T-cell (primary cell): ENCODE measurements around the gene LDLRAD4. TPM values are rescaled to one million over a fixed set of nuclear protein-coding genes. Genes with fewer than 3 reads are reported as not detected.
A peak's percentile ranks its signal among the peaks of the same experiment; 100 is the strongest.

ENCODE experiments used
- ATAC-seq, 4 experiments: fragments of 200-7000 bp in 3 of 4; fragments of 150-1000 bp in 1 of 4; cut with Tn5 transposase; replicated peaks in 1 of 4; 1 replicate in 3 of 4; 2 replicates in 1 of 4; pipeline ENCODE4 v1.10.0; 2021; ENCODE audit warnings: moderate library complexity in 3 of 4, mild to moderate bottlenecking in 2 of 4, moderate number of reproducible peaks in 1 of 4
- CTCF ChIA-PET, 2 donors: fragments of 300-600 bp; sonication (Branson Sonifier 250); formaldehyde crosslinking; loops; one replicate each; lab custom pipeline; 2022; ENCODE audit warnings: antibody characterized with exemption in 2 of 2; lab: Charles Lee
- POLR2A ChIA-PET, 2 donors: fragments of 300-600 bp; sonication (Branson Sonifier 250); formaldehyde crosslinking; loops; one replicate each; lab custom pipeline; 2022; ENCODE audit warnings: antibody characterized with exemption in 2 of 2; lab: Charles Lee
- DNase-seq, 35 experiments: peaks; one replicate each; pipeline versions ENCODE4 v3.0.0 to v3.0.0-alpha.2; 2013 to 2023
- H3K27ac ChIP-seq: one replicate; pipeline ENCODE4 v1.5.1; 2013; ENCODE audit warnings: low read length
- H3K27me3 ChIP-seq, 2 experiments: replicated peaks in 1 of 2; 1 replicate in 1 of 2; 2 replicates in 1 of 2; pipeline versions ENCODE4 v1.6.1 to v1.7.0; 2013; ENCODE audit warnings: low read length in 1 of 2, mixed read lengths in 1 of 2; ENCODE audit not compliant: control insufficient read depth in 2 of 2, insufficient read depth in 2 of 2; ENCODE audit errors: extremely low read depth in 1 of 2
- H3K36me3 ChIP-seq, 2 donors: 1 replicate in 1 of 2; 2 replicates in 1 of 2; pipeline versions ENCODE4 v1.6.1 to v1.7.0; 2013; ENCODE audit warnings: low read length in 1 of 2; ENCODE audit not compliant: control insufficient read depth in 2 of 2, insufficient read depth in 1 of 2; ENCODE audit errors: extremely low read depth in 1 of 2
- H3K4me1 ChIP-seq, 2 experiments: 1 replicate in 1 of 2; 2 replicates in 1 of 2; pipeline versions ENCODE4 v1.6.1 to v1.7.0; 2013; ENCODE audit warnings: low read length in 2 of 2, mixed read lengths in 1 of 2; ENCODE audit not compliant: insufficient read depth in 2 of 2, control insufficient read depth in 1 of 2; ENCODE audit errors: extremely low read depth in 1 of 2
- H3K4me3 ChIP-seq, 2 donors: 1 replicate in 1 of 2; 2 replicates in 1 of 2; pipeline versions ENCODE4 v1.5.1 to v1.7.0; 2013; ENCODE audit warnings: mild to moderate bottlenecking in 2 of 2, low read length in 1 of 2, moderate library complexity in 1 of 2; ENCODE audit not compliant: control insufficient read depth in 1 of 2; ENCODE audit errors: extremely low read depth in 1 of 2
- H3K9me3 ChIP-seq: 2 replicates; pipeline ENCODE4 v1.7.0; 2013
- H3K27ac Mint-ChIP-seq, 2 donors: one replicate each; pipeline ENCODE4 v1.8.0; 2020 to 2021; ENCODE audit warnings: mild to moderate bottlenecking in 2 of 2, mixed read lengths in 2 of 2
- H3K27me3 Mint-ChIP-seq, 2 donors: one replicate each; pipeline ENCODE4 v1.8.0; 2021 to 2022; ENCODE audit warnings: mixed read lengths in 2 of 2
- H3K36me3 Mint-ChIP-seq: one replicate; pipeline ENCODE4 v1.8.0; 2021; ENCODE audit warnings: mixed read lengths
- H3K4me1 Mint-ChIP-seq, 3 donors: one replicate each; pipeline ENCODE4 v1.8.0; 2020 to 2022; ENCODE audit warnings: mixed read lengths in 3 of 3, mild to moderate bottlenecking in 1 of 3
- H3K4me3 Mint-ChIP-seq, 3 donors: one replicate each; pipeline ENCODE4 v1.8.0; 2020 to 2022; ENCODE audit warnings: mild to moderate bottlenecking in 3 of 3, mixed read lengths in 3 of 3, moderate library complexity in 3 of 3
- H3K9me3 Mint-ChIP-seq, 3 donors: one replicate each; pipeline ENCODE4 v1.8.0; 2020 to 2022; ENCODE audit warnings: mixed read lengths in 3 of 3
- WGBS: methylation state at CpG from one replicate; pipeline ENCODE4 v1.1.5; 2013; ENCODE audit warnings: missing lambda C conversion rate; ENCODE audit not compliant: insufficient coverage; 5-methylcytosine and 5-hydroxymethylcytosine counted together
- total RNA-seq, 35 experiments: library from RNA in 6 of 35; stranded (reverse) in 6 of 35; fragments of 120-200 nt in 1 of 35; gene quantifications; one replicate each; pipeline versions ENCODE4 v1.2.1 to v1.2.4 and lab custom pipeline; 2013 to 2026

LDLRAD4 gene
- total RNA-seq, 5 donors from 2014 or later (not counting 1 experiment from before 2014, with no cell fraction given), result 57.6 to 80.8 (median 72.4) TPM

- peaks cover 22% of the 10 kb centered on the region for H3K36me3 Mint-ChIP-seq
Observed at GRCh38 chr18:13548966-13549879, 330.7 kb downstream of the LDLRAD4 start.

GRCh38 chr18:13549880-13550232 lies 331.3 kb downstream of the LDLRAD4 start:
- ChIA-PET CTCF (interaction anchor here in 1 of 2 donors (1.1 kb wide), 1 partner anchor 12 kb away, joined by 3 read pairs; no protein-coding TSS in a partner anchor), POLR2A (no interaction called here)
- no CpG with 5 or more reads among the region's 5 CpGs for WGBS
- peaks cover 0 to 2% of the 10 kb centered on the region in 2 donors for H3K36me3 ChIP-seq
- Mint-ChIP-seq H3K4me3 (no peak overlapping the region), H3K9me3 (no peaks in the 10 kb centered on the region), H3K27ac (peak overlapping the region in 1 of 2 donors; percentile 37), H3K36me3 (peaks cover 18% of the 10 kb centered on the region), H3K27me3 (no peaks in the 10 kb centered on the region), H3K4me1 (peaks cover 17 to 26% (median 19%) of the 10 kb centered on the region in 3 donors)
- H3K4me3 ChIP-seq, result no peak overlapping the region
- H3K9me3 ChIP-seq, result no peaks in the 10 kb centered on the region
- DNase-seq, result no peak
- no peaks in the 10 kb centered on the region for H3K4me1 ChIP-seq
- no peak overlapping the region for H3K27ac ChIP-seq
- ATAC-seq, result no peak
- no peaks in the 10 kb centered on the region for H3K27me3 ChIP-seq

More at GRCh38 chr18:13548966-13549879, 330.7 kb downstream of the LDLRAD4 start:
- Mint-ChIP-seq H3K4me3 (no peak overlapping the region), H3K4me1 (peaks cover 16 to 26% (median 17%) of the 10 kb centered on the region in 3 donors), H3K9me3 (no peaks in the 10 kb centered on the region), H3K27ac (peak overlapping the region in 1 of 2 donors; percentile 37), H3K27me3 (no peaks in the 10 kb centered on the region)
- H3K27ac ChIP-seq, result no peak overlapping the region
- DNase-seq, result no peak
- no peaks in the 10 kb centered on the region for H3K9me3 ChIP-seq
- no peak overlapping the region for H3K4me3 ChIP-seq
- ChIA-PET CTCF (interaction anchor here in 1 of 2 donors (1.1 kb wide), 1 partner anchor 11 kb away, joined by 3 read pairs; no protein-coding TSS in a partner anchor), POLR2A (no interaction called here)
- 84% methylated on average over 7 of the region's 7 CpGs for WGBS
- peaks cover 0 to 2% of the 10 kb centered on the region in 2 donors for H3K36me3 ChIP-seq
- no peaks in the 10 kb centered on the region for H3K27me3 ChIP-seq
- no peak for ATAC-seq
- no peaks in the 10 kb centered on the region for H3K4me1 ChIP-seq

- no peak overlapping the region for H3K4me3 ChIP-seq
- Mint-ChIP-seq H3K27me3 (no peaks in the 10 kb centered on the region), H3K4me1 (peaks cover 14 to 25% (median 20%) of the 10 kb centered on the region in 3 donors), H3K36me3 (peaks cover 18% of the 10 kb centered on the region), H3K4me3 (no peak overlapping the region), H3K27ac (peak overlapping the region in 1 of 2 donors; percentile 18), H3K9me3 (no peaks in the 10 kb centered on the region)
- no peaks in the 10 kb centered on the region for H3K9me3 ChIP-seq
- no peaks in the 10 kb centered on the region for H3K4me1 ChIP-seq
- H3K36me3 ChIP-seq, result peaks cover 0 to 2% of the 10 kb centered on the region in 2 donors
- POLR2A ChIA-PET, result no interaction called here
- ATAC-seq (no peak), DNase-seq (no peak)
- CTCF ChIA-PET, result no interaction called here
- H3K27me3 ChIP-seq, result no peaks in the 10 kb centered on the region
- WGBS, result 99% methylated on average over 24 of the region's 28 CpGs
- H3K27ac ChIP-seq, result no peak overlapping the region
Observed at GRCh38 chr18:13550418-13551304, 332.1 kb downstream of the LDLRAD4 start.

GRCh38 chr18:13551305-13551603 lies 332.7 kb downstream of the LDLRAD4 start:
- no peaks in the 10 kb centered on the region for H3K27me3 Mint-ChIP-seq
- H3K36me3 Mint-ChIP-seq, result peaks cover 18% of the 10 kb centered on the region
- DNase-seq (no peak), ATAC-seq (no peak)
- no peaks in the 10 kb centered on the region for H3K9me3 Mint-ChIP-seq
- POLR2A ChIA-PET, result no interaction called here
- Histone ChIP-seq H3K9me3 (no peaks in the 10 kb centered on the region), H3K36me3 (peaks cover 0 to 2% of the 10 kb centered on the region in 2 donors), H3K4me1 (no peaks in the 10 kb centered on the region), H3K4me3 (no peak overlapping the region), H3K27ac (no peak overlapping the region), H3K27me3 (no peaks in the 10 kb centered on the region)
- H3K27ac Mint-ChIP-seq, result no peak overlapping the region
- CTCF ChIA-PET, result interaction anchor here in 1 of 2 donors (1.0 kb wide), 1 partner anchor 16 kb away, joined by 5 read pairs; no protein-coding TSS in a partner anchor
- no peak overlapping the region for H3K4me3 Mint-ChIP-seq
- WGBS, result 97% methylated on average over 5 of the region's 5 CpGs
- peaks cover 11 to 22% (median 22%) of the 10 kb centered on the region in 3 donors for H3K4me1 Mint-ChIP-seq

GRCh38 chr18:13551841-13552733 lies 333.5 kb downstream of the LDLRAD4 start:
- ChIA-PET CTCF (interaction anchor here in 1 of 2 donors (0.5 to 1.0 kb wide), 2 partner anchors 15 to 93 kb away, joined by 4 to 5 read pairs; no protein-coding TSS in a partner anchor), POLR2A (interaction anchor here in 1 of 2 donors (0.6 kb wide), 1 partner anchor 52 kb away, joined by 3 read pairs; no protein-coding TSS in a partner anchor)
- Mint-ChIP-seq H3K4me3 (no peak overlapping the region), H3K36me3 (peaks cover 18% of the 10 kb centered on the region), H3K27ac (peak overlapping the region in 1 of 2 donors; percentile 25), H3K4me1 (peaks cover 11 to 22% (median 22%) of the 10 kb centered on the region in 3 donors), H3K9me3 (no peaks in the 10 kb centered on the region), H3K27me3 (no peaks in the 10 kb centered on the region)
- Histone ChIP-seq H3K27me3 (no peaks in the 10 kb centered on the region), H3K4me3 (no peak overlapping the region), H3K36me3 (peaks cover 0 to 2% of the 10 kb centered on the region in 2 donors), H3K27ac (no peak overlapping the region), H3K4me1 (no peaks in the 10 kb centered on the region), H3K9me3 (no peaks in the 10 kb centered on the region)
- no peak for ATAC-seq
- WGBS, result 76% methylated on average over 8 of the region's 13 CpGs
- DNase-seq, result no peak
